Measurements from ENCODE around the gene TMEM74B. TPM values are rescaled to one million over a fixed set of nuclear protein-coding genes. Genes with fewer than 3 reads are reported as not detected.

TMEM74B gene
- total RNA-seq, 1 experiment from 2014 or later: 4.9 TPM

GRCh38 chr20:1212023-1212422, 27.2 kb upstream of the TMEM74B start:
- Histone ChIP-seq H3K14ac (ENCODE audit: insufficient read depth, low read length) (no peak overlapping the region), H4K20me1 (ENCODE audit: control insufficient read depth, insufficient read depth, insufficient read length) (no peaks in the 10 kb centered on the region), H3K9me3 (ENCODE audit: control insufficient read depth, low read depth, low read length) (no peaks in the 10 kb centered on the region), H2AK5ac (ENCODE audit: insufficient read length, low read length) (no peak overlapping the region), H3K23ac (ENCODE audit: insufficient read length, low read depth, low read length) (no peak overlapping the region), H3K4me2 (ENCODE audit: insufficient read depth, insufficient read length, low read length) (no peak overlapping the region), H4K91ac (ENCODE audit: insufficient read length, low read depth, low read length) (no peak overlapping the region), H3K18ac (ENCODE audit: insufficient read length, low read depth, low read length) (no peak overlapping the region), H2BK12ac (ENCODE audit: insufficient read length, low read depth, low read length) (no peak overlapping the region), H3T11ph (ENCODE audit: low read length) (no peak overlapping the region), H3K79me1 (ENCODE audit: insufficient read depth, low read depth, low read length, poor library complexity, severe bottlenecking) (no peaks in the 10 kb centered on the region), H3K9ac (ENCODE audit: extremely low read depth, insufficient read length, low read length) (no peak overlapping the region), H3K4me1 (ENCODE audit: insufficient read depth, low read length) (peaks cover 5% of the 10 kb centered on the region; the same call in 1 of the 2 replicates), H3K56ac (ENCODE audit: insufficient read length, low read depth, low read length) (no peak overlapping the region), H2BK15ac (ENCODE audit: low read depth, low read length) (no peak overlapping the region), H3K79me2 (ENCODE audit: insufficient read depth, low read length) (no peaks in the 10 kb centered on the region), H3K23me2 (ENCODE audit: insufficient read length, low read depth, low read length, poor library complexity, severe bottlenecking) (no peaks in the 10 kb centered on the region), H2AFZ (ENCODE audit: low read length) (no peak overlapping the region), H4K5ac (ENCODE audit: insufficient read length, low read depth, low read length) (no peak overlapping the region), H2BK20ac (ENCODE audit: low read depth, low read length, poor library complexity, severe bottlenecking) (no peak overlapping the region), H3K27ac (ENCODE audit: insufficient read length, low read depth, low read length) (no peak overlapping the region), H4K8ac (replicated peaks; ENCODE audit: insufficient read length, low read depth, low read length) (no peak overlapping the region), H2BK120ac (ENCODE audit: low read depth, low read length, poor library complexity, severe bottlenecking) (no peak overlapping the region), H3K4ac (ENCODE audit: low read depth, low read length) (no peak overlapping the region), H3K27me3 (ENCODE audit: insufficient read depth, low read length) (no peaks in the 10 kb centered on the region), H2BK5ac (ENCODE audit: insufficient read length, low read length) (no peak overlapping the region)
- no peaks in the 10 kb centered on the region for H3K36me3 Mint-ChIP-seq (ENCODE audit: insufficient read depth in 1 of 3, low read depth in 3 of 3)
- H3K27ac Mint-ChIP-seq: 0 out of 7 replicates have a peak overlapping the region, but pooled peaks of 1 of the 3 experiments have one; percentile 29
- no peak for DNase-seq
- peaks cover 36% of the 10 kb centered on the region for H3K27me3 Mint-ChIP-seq (ENCODE audit: low read depth)
- H3K4me1 Mint-ChIP-seq: peaks cover 34 to 38% of the 10 kb centered on the region in 2 experiments
- no peak overlapping the region for H3K4me3 Mint-ChIP-seq
- TF ChIP-seq CTCF (conservative IDR thresholded peaks at IDR 0.05): no peak
- H3K9me3 Mint-ChIP-seq: peaks cover 0 to 5% of the 10 kb centered on the region in 2 experiments; a peak in 1 of 5 replicates

Data from H9 (cell line).